Bronchial epithelial cell (primary cell): ENCODE results near the gene DSC2. TPM values are rescaled to one million over a fixed set of nuclear protein-coding genes. Genes with fewer than 3 reads are reported as not detected.
A peak's percentile ranks its signal among the peaks of the same experiment; 100 is the strongest.

Source experiments
- DNase-seq: peaks from one replicate; pipeline ENCODE4 v3.0.0-alpha.2; 2010; ENCODE audit warnings: low read depth
- FAIRE-seq: peaks from 2 replicates; lab custom pipeline; 2011; peaks lifted over from hg19 to GRCh38; lab: Jason Lieb, UNC
- H3K27me3 ChIP-seq: 2 replicates; pipeline ENCODE4 v1.5.1; 2011; ENCODE audit warnings: low read length; ENCODE audit not compliant: control insufficient read depth, insufficient read depth
- H3K36me3 ChIP-seq: 2 replicates; pipeline ENCODE4 v1.5.1; 2011; ENCODE audit warnings: low read length; ENCODE audit not compliant: control insufficient read depth, insufficient read depth
- H3K4me3 ChIP-seq: 2 replicates; pipeline ENCODE4 v1.5.1; 2011; ENCODE audit warnings: mild to moderate bottlenecking, low read depth, low read length, control low read depth
- total RNA-seq: library from RNA; depleted of rRNA; stranded (reverse); fragments of >200 nt; gene quantifications from 2 replicates; pipeline ENCODE4 v1.2.1, GENCODE V29; 2014
- TF ChIP-seq, protein P1 (sequence below): IDR thresholded peaks from 2 replicates; pipeline ENCODE4 v1.5.1; 2011; ENCODE audit warnings: mild to moderate bottlenecking, moderate library complexity, low read length, control low read depth, inconsistent platforms; ENCODE audit not compliant: insufficient read depth, severe bottlenecking

DSC2 gene
- total RNA-seq, 1 donor from 2014 or later: 49.0 TPM

DNA sequence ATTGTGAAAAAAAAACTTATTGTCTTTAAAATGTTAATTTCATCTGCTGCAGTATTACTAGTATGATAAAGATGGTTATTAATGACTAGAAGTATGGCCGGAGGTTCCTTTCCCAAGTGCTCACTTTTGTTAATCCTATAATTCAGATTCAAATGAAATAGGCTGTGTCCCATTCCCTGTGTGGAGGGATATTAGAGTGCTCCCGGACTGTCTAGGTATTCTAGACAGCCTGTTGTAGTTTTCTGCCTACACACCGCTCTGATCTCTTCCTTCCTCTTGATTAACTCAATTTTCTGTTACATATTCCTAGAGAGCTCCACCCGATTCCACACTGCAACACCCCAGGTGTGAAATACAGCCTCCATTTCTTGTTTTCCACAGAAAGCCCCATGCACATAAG is 44.3 kb downstream of the DSC2 start:
- DNase-seq: no peak
- Histone ChIP-seq H3K27me3 (no peaks in the 10 kb centered on the region), H3K36me3 (no peaks in the 10 kb centered on the region), H3K4me3 (no peak overlapping the region)
- TF ChIP-seq, protein P1, sequence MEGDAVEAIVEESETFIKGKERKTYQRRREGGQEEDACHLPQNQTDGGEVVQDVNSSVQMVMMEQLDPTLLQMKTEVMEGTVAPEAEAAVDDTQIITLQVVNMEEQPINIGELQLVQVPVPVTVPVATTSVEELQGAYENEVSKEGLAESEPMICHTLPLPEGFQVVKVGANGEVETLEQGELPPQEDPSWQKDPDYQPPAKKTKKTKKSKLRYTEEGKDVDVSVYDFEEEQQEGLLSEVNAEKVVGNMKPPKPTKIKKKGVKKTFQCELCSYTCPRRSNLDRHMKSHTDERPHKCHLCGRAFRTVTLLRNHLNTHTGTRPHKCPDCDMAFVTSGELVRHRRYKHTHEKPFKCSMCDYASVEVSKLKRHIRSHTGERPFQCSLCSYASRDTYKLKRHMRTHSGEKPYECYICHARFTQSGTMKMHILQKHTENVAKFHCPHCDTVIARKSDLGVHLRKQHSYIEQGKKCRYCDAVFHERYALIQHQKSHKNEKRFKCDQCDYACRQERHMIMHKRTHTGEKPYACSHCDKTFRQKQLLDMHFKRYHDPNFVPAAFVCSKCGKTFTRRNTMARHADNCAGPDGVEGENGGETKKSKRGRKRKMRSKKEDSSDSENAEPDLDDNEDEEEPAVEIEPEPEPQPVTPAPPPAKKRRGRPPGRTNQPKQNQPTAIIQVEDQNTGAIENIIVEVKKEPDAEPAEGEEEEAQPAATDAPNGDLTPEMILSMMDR: no peak
- FAIRE-seq: no peak

DNA sequence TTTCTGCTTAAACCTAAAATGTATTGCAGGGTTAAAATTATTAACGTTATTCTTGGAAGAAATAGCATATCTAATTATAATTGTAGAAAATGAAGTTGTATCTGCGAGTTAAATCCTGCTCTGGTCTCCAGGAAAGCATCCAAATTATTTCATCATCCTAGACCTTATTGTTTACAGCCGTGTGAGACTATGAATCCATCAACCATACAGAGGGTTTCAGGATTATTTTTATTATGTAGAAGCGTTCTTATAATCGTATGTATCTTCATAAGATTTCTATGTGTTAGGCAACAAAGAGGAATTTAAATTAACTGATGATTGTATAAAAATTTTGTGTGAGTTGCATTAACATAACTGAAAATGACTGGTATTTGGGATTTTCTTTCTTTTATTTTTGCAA is 45.2 kb downstream of the DSC2 start:
- DNase-seq (peak; percentile 40), FAIRE-seq (no peak)
- Histone ChIP-seq H3K36me3 (no peaks in the 10 kb centered on the region), H3K4me3 (no peak overlapping the region), H3K27me3 (no peaks in the 10 kb centered on the region)
- TF ChIP-seq, protein P1: no peak

DNA sequence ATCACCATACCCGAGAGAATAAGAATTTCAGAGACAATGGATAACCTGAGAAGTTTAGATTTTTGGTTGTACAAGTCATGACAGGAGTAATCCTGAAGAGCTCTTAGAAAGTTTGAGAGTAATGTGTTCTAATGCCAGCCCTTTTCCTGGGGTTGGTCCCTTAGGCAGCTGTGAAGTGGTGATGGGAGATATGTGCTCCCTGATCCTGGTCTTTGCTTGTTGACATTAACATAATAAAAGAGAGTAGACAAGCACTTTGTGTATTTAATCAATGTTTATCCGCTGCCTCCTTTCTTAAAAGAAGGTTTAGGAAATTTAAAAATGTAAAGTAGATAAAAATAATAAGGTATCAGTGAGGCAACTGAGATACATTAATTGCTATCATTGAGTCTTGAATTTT is 45.9 kb downstream of the DSC2 start:
- Histone ChIP-seq H3K36me3 (no peaks in the 10 kb centered on the region), H3K27me3 (no peaks in the 10 kb centered on the region), H3K4me3 (no peak overlapping the region)
- DNase-seq (no peak), FAIRE-seq (no peak)
- TF ChIP-seq, protein P1: no peak

DNA sequence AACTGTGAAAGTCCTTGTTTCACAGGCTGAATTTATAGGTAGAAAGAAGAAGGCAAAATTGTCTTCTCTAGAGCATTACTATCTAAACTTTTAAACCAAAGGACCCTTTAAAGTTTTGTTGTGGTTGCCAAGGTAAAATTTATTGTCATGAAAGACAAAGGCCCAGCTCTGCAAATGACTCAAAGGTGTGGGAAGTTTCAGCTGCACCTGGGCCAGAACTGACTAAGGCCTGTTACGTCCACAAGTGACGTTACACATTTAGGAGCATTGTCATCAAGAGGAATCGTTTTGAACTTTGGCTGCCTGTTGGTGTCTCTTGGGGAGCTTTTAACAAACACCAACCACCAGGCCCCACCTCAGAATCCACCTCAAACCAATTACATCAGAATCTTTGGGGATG is 51.6 kb downstream of the DSC2 start:
- no peaks in the 10 kb centered on the region for H3K27me3 ChIP-seq
- no peaks in the 10 kb centered on the region for H3K36me3 ChIP-seq
- FAIRE-seq (no peak), DNase-seq (peak; percentile 53)
- TF ChIP-seq, protein P1: no peak
- H3K4me3 ChIP-seq: no peak overlapping the region

DNA sequence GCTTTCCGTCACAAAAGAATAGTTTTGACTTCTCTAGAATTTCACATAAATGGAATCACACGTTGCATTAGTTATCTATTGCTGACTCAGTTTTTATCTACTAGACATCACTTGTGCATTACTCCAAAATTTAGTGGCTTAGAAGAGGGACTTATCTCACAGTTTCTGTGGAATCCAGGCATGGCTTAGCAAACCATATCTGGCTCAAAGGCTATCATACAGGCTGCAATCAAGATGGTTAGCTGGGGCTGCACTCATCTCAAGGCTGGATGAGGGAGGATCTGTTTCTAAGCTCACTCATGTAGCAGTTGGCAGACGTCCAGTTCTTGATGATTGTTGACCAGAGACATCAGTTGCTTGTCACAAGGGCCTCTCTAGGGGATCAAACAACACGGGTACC is 53.0 kb downstream of the DSC2 start:
- H3K27me3 ChIP-seq: no peaks in the 10 kb centered on the region
- TF ChIP-seq, protein P1: no peak
- FAIRE-seq (peak; percentile 36), DNase-seq (no peak)
- no peak overlapping the region for H3K4me3 ChIP-seq
- H3K36me3 ChIP-seq: no peaks in the 10 kb centered on the region

DNA sequence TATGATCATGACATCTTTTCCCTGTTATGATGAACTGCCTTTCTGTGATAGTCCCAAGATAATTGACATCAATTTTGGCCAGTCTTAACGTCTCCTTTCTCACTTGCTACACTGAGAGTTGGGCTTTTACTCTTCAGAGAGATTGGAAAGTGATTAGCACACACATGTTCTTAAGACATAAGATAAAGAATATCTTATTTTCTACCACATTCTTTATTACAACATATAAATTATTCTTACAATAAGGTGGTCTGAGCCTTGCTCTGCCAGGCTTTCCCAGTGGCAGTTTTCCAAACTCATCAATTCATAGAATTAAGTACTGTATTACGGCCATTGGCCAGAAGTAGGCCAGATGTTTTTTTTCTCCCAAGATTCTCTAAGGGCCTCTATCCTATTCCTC is 54.0 kb downstream of the DSC2 start:
- H3K36me3 ChIP-seq: no peaks in the 10 kb centered on the region
- H3K4me3 ChIP-seq: no peak overlapping the region
- TF ChIP-seq, protein P1: no peak
- no peak for DNase-seq
- no peaks in the 10 kb centered on the region for H3K27me3 ChIP-seq
- no peak for FAIRE-seq
